Fibroblast of mammary gland (primary cell): ENCODE measurements around the gene HECTD1.
"Not testable (repeated sequence)": the region's sequence is repeated elsewhere in the genome, so short reads cannot be mapped to it uniquely, and the experiment has no call there.

Source experiments
- DNase-seq: peaks from one replicate; pipeline ENCODE4 v3.0.0-alpha.2; 2010; ENCODE audit warnings: low read depth
- H3K4me3 ChIP-seq: 2 replicates; pipeline ENCODE4 v1.5.1; 2011; ENCODE audit warnings: low read depth, mild to moderate bottlenecking, low read length, moderate library complexity; ENCODE audit not compliant: control insufficient read depth
- TF ChIP-seq, protein P1 (sequence below): conservative IDR thresholded peaks from 2 replicates; pipeline ENCODE4 v1.5.1; 2011; ENCODE audit warnings: low read depth, low read length, inconsistent platforms; ENCODE audit not compliant: control insufficient read depth, insufficient read depth

The HECTD1 gene

DNA sequence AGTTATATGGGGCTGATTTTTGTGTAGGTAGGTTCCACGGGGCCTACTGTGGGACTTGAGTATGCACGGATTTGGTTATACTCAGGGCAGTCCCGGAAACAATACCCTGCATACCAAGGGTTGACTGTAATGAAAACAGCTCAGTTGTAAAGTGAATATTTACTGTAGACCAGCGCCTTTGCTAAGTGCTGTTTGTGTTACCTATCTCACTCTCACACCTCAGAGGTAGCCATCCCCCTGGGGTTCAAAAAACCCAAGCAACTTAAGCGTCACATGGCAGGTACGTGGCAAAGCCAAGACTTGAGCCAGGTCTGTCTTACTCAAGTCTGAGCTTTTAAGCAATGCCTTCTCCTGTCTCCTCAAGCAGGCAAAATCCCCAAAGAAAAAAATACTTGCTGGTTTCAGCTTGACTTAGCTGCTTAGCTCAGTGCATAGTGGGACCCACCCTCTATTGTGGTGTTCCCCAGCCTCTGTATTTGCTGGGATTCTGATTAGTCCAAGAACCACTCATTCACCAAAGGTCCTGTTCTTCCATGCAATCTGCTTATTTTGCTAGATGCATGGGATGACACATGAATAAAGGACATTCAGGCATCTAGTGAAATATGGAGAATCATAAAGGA is 147.2 kb downstream of the HECTD1 start:
- no peak overlapping the region for H3K4me3 ChIP-seq
- TF ChIP-seq, protein P1, sequence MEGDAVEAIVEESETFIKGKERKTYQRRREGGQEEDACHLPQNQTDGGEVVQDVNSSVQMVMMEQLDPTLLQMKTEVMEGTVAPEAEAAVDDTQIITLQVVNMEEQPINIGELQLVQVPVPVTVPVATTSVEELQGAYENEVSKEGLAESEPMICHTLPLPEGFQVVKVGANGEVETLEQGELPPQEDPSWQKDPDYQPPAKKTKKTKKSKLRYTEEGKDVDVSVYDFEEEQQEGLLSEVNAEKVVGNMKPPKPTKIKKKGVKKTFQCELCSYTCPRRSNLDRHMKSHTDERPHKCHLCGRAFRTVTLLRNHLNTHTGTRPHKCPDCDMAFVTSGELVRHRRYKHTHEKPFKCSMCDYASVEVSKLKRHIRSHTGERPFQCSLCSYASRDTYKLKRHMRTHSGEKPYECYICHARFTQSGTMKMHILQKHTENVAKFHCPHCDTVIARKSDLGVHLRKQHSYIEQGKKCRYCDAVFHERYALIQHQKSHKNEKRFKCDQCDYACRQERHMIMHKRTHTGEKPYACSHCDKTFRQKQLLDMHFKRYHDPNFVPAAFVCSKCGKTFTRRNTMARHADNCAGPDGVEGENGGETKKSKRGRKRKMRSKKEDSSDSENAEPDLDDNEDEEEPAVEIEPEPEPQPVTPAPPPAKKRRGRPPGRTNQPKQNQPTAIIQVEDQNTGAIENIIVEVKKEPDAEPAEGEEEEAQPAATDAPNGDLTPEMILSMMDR, result no peak
- DNase-seq, result no peak

DNA sequence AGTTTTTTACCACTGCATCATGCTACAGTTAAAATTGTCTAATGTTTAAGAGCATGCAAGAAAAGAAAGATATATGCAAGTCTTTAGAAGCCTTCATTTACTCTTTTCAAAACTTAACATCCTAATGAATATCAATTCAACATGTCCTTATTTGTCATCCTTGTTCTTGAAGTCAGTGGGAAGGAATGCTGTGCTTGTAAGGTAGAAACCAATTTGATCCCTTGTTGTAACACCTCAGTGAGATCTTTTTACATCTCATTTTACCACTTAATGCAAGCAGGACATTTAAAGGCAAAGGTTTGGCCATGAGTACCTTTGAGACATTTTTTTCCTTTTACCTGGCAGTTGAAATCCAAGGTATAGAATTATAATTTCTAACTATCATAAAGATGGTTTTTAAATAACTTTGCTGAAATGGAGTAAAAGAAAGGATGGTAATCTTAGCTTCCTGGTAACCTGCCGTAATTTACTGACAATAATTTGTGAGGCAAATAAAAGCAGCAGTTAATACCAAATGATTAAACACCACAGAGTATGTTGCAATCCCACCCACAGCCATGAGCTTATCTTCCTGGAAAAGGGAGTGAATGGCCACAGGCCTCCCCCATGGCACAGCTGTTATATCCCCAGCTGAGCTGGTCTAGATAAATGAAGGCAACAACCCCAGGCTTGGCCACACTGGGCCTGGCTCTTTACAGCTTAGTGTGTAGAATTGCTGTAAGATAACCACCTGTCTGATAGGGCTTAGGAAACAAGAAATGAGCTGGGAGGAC is 148.3 kb downstream of the HECTD1 start:
- TF ChIP-seq, protein P1, result no peak
- no peak overlapping the region for H3K4me3 ChIP-seq
- peak; percentile 89 for DNase-seq

DNA sequence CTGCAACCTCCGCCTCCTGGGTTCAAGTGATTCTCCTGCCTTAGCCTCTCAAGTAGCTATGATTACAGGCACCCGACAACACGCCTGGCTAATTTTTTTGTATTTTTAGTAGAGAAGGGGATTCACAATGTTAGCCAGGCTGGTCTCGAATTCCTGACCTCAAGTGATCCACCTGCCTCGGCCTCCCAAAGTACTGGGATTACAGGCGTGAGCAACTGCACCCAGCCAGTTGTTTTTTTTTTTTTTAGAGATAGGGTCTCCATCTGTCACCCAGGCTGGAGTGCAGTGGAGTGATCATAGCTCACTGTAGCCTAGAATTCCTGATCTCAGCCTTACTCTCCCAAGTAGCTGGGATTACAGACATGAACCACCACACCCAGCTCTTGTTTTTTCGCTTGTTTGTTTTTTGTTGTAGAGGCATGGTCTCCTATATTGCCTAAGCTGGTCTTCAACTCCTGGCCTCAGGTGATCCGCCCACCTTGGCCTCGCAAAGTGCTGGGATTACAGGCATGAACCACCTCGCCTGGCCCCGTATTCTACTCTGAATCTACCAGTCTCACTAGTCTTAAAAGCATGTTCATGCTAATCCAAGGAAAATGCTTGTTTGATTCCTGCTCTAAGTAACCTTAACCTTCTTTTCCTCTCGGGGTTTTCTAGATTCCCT is 149.8 kb downstream of the HECTD1 start:
- H3K4me3 ChIP-seq, result no peak overlapping the region
- TF ChIP-seq, protein P1, result no peak
- no peak for DNase-seq

DNA sequence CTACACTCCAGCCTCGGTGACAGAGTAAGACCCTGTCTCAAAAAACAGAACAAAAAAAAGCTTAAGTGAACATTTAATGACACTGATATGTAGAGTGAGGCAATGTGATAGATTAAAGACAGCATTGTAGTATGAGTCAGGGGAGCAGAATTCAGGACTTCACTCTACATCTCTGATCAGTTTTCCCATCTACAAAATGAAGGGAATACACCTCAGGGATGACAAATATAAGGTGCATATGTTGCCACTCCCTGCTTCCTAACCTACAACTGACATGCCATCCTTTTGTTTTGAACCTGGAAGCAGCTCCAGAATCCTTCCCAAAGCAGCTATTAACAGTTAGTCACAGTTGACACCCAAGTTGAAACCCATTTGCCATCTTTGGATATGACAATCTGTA is 150.6 kb downstream of the HECTD1 start:
- no peak for DNase-seq
- no peak overlapping the region for H3K4me3 ChIP-seq
- TF ChIP-seq, protein P1, result no peak

DNA sequence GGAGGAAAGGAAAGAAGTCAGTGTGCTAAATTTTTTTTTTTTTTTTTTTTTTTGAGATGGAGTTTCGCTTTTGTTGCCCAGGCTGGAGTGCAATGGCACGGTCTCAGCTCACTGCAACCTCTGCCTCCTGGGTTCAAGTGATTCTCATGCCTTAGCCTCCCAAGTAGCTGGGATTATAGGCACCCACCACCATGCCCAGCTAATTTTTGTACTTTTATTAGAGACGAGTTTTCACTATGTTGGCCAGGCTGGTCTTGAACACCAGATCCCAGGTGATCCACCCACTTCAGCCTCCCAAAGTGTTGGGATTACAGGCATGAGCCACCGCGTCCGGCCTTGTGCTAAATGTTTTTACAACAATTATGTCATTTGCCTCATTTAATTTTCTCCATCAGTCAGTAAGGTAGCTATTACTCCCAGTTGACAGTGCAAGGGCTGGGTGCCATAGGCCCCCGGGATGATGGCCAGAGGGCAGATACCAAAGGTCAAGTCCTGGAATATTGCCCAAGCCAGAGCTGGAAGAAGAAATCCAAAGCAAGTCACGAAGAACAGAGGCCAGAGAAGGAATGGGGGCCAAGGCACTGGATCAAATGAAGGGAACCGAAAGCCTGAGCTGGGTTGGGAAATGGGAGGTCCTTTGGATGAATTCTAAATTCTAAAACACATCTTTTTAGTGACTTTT is 154.5 kb downstream of the HECTD1 start:
- peak; percentile 73 for DNase-seq
- H3K4me3 ChIP-seq, result not testable (repeated sequence)

DNA sequence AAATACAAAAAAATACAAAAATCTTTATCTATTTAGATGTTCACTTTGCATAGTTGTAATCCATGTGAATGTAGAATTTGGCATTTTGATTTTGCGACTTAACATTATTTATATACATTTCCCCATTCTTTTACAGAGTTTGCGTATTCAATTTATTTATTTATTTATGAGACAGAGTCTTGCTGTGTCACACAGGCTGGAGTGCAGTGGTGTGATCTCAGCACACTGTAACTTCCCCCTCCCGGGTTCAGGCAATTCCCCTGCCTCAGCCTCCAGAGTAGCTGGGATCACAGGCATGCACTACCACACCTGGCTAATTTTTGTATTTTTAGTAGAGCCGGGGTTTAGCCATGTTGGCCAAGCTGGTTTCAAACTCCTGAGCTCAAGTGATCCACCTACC is 156.1 kb downstream of the HECTD1 start:
- no peak overlapping the region for H3K4me3 ChIP-seq
- TF ChIP-seq, protein P1, result no peak
- DNase-seq, result no peak

DNA sequence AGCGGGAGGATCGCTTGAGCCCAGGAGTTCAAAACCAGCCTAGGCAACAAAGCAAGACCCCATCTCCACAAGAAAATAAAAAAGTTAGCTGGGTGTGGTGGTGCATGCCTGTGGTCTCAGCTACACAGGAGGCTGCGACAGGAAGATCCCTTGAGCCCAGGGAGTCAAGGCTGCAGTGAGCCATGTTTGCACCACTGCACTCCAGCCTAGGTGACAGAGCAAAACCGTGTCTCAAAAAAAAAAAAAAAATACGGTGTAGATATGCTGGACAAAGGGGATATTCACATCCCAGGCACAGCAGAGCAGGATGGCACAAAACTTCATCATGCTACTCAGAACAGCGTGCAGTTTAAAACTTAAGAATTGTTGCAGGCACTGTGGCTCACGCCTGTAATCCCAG is 156.6 kb downstream of the HECTD1 start:
- H3K4me3 ChIP-seq, result no peak overlapping the region
- no peak for DNase-seq
- TF ChIP-seq, protein P1, result no peak
